ENCODE measurements around the gene CCDC124. TPM values are rescaled to one million over a fixed set of nuclear protein-coding genes. Genes with fewer than 3 reads are reported as not detected.
"Not testable (repeated sequence)": the region's sequence is repeated elsewhere in the genome, so short reads cannot be mapped to it uniquely, and the experiment has no call there.

CCDC124 gene
- 100 to 1,000 TPM; 182 to 184 TPM for total RNA-seq

GRCh38 chr19:17932485-17933338 is at the start of gene CCDC124:
Gene CCDC124 (plus strand): TSS chr19:17933015. CDS start chr19:17936421, 3,406 bp downstream.
- ChIA-PET POLR2A (interaction anchor here (0.5 to 3.1 kb wide), 10 partner anchors 33 to 155 kb away, joined by 3 to 64 read pairs (median 3); partner anchors contain the start of gene RPL18A), CTCF (interaction anchor here (0.5 to 19.4 kb wide), 25 partner anchors 13 to 456 kb away, joined by 3 to 284 read pairs (median 4); partner anchors contain the start of genes JAK3, RPL18A and SLC5A5)

GRCh38 chr19:17883627-17884410 is 49.0 kb upstream of the CCDC124 start:
- ChIA-PET POLR2A (no interaction called here), CTCF (no interaction called here)

GRCh38 chr19:17886515-17886914 is 46.3 kb upstream of the CCDC124 start:
- CTCF ChIA-PET, result no interaction called here
- POLR2A ChIA-PET, result no interaction called here

- POLR2A ChIA-PET, result not testable (repeated sequence)
Observed at GRCh38 chr19:17887221-17887620, 45.6 kb upstream of the CCDC124 start.

GRCh38 chr19:17888260-17888659 is 44.6 kb upstream of the CCDC124 start:
- ChIA-PET CTCF (no interaction called here), POLR2A (interaction anchor here (0.7 kb wide), 1 partner anchor 612 kb away, joined by 3 read pairs; no protein-coding TSS in a partner anchor)

More at GRCh38 chr19:17887221-17887620, 45.6 kb upstream of the CCDC124 start:
- CTCF ChIA-PET, result interaction anchor here (0.7 kb wide), 1 partner anchor 46 kb away, joined by 3 read pairs; the partner anchor contains the start of gene CCDC124

GRCh38 chr19:17889609-17890214 is 43.1 kb upstream of the CCDC124 start:
- ChIA-PET POLR2A (no interaction called here), CTCF (no interaction called here)

GRCh38 chr19:17893766-17894165 is 39.0 kb upstream of the CCDC124 start:
- POLR2A ChIA-PET, result no interaction called here
- CTCF ChIA-PET, result no interaction called here

GRCh38 chr19:17902701-17903100 is 30.1 kb upstream of the CCDC124 start:
- ChIA-PET POLR2A (no interaction called here), CTCF (no interaction called here)

- POLR2A ChIA-PET, result no interaction called here
- CTCF ChIA-PET, result no interaction called here
Observed at GRCh38 chr19:17908244-17908643, 24.6 kb upstream of the CCDC124 start.

GRCh38 chr19:17909003-17909732 is 23.6 kb upstream of the CCDC124 start:
- ChIA-PET POLR2A (no interaction called here), CTCF (interaction anchor here (0.6 kb wide), 2 partner anchors 110 to 146 kb away, joined by 4 read pairs; no protein-coding TSS in a partner anchor)

- ChIA-PET POLR2A (no interaction called here), CTCF (interaction anchor here (1.0 to 1.1 kb wide), 2 partner anchors 56 to 87 kb away, joined by 3 read pairs; no protein-coding TSS in a partner anchor)
Observed at GRCh38 chr19:17910791-17911360, 21.9 kb upstream of the CCDC124 start.

GRCh38 chr19:17915940-17916593 is 16.7 kb upstream of the CCDC124 start:
- CTCF ChIA-PET, result interaction anchor here (0.6 kb wide), 1 partner anchor 217 kb away, joined by 3 read pairs; no protein-coding TSS in a partner anchor
- POLR2A ChIA-PET, result no interaction called here

- POLR2A ChIA-PET, result not testable (repeated sequence)
Observed at GRCh38 chr19:17918151-17918550, 14.7 kb upstream of the CCDC124 start.

GRCh38 chr19:17919122-17919521 is 13.7 kb upstream of the CCDC124 start:
- POLR2A ChIA-PET, result not testable (repeated sequence)
- CTCF ChIA-PET, result interaction anchor here (0.6 kb wide), 2 partner anchors 33 to 222 kb away, joined by 3 read pairs; no protein-coding TSS in a partner anchor

More at GRCh38 chr19:17918151-17918550, 14.7 kb upstream of the CCDC124 start:
- CTCF ChIA-PET, result not testable (repeated sequence)

GRCh38 chr19:17920527-17920926 is 12.3 kb upstream of the CCDC124 start:
- POLR2A ChIA-PET, result no interaction called here
- CTCF ChIA-PET, result interaction anchor here (0.7 kb wide), 1 partner anchor 385 kb away, joined by 3 read pairs; no protein-coding TSS in a partner anchor

- POLR2A ChIA-PET, result no interaction called here
Observed at GRCh38 chr19:17922138-17922537, 10.7 kb upstream of the CCDC124 start.

GRCh38 chr19:17926044-17926443 is 6.8 kb upstream of the CCDC124 start:
- CTCF ChIA-PET, result no interaction called here
- POLR2A ChIA-PET, result no interaction called here

More at GRCh38 chr19:17922138-17922537, 10.7 kb upstream of the CCDC124 start:
- CTCF ChIA-PET, result interaction anchor here (0.6 kb wide), 1 partner anchor 63 kb away, joined by 3 read pairs; no protein-coding TSS in a partner anchor

- CTCF ChIA-PET, result interaction anchor here (0.7 to 6.8 kb wide), 4 partner anchors 9 to 69 kb away, joined by 3 to 124 read pairs (median 3); partner anchors contain the start of gene RPL18A
- POLR2A ChIA-PET, result no interaction called here
Observed at GRCh38 chr19:17929056-17929455, 3.8 kb upstream of the CCDC124 start.
